Activated CD4-positive, alpha-beta memory T cell treated with anti-CD3 and anti-CD28 coated beads for 36 hours (primary cell): ENCODE data around the gene CBX4. TPM values are rescaled to one million over a fixed set of nuclear protein-coding genes. Genes with fewer than 3 reads are reported as not detected.

Source experiments
- CTCF ChIA-PET: fragments of 350-600 bp; sonication (Branson Sonifier 250); formaldehyde crosslinking; loops from one replicate; lab custom pipeline; 2021; ENCODE audit warnings: antibody characterized with exemption, inconsistent platforms; lab: Charles Lee
- POLR2A ChIA-PET: fragments of 350-600 bp; sonication (Branson Sonifier 250); formaldehyde crosslinking; loops from one replicate; lab custom pipeline; 2021; ENCODE audit warnings: antibody characterized with exemption; lab: Charles Lee
- DNase-seq: peaks from one replicate; pipeline ENCODE4 v3.0.0-alpha.2; 2020
- H3K27ac Mint-ChIP-seq: one replicate; pipeline ENCODE4 v1.8.0; 2021; ENCODE audit warnings: mixed read lengths
- H3K27me3 Mint-ChIP-seq: one replicate; pipeline ENCODE4 v1.8.0; 2021; ENCODE audit warnings: mixed read lengths
- H3K36me3 Mint-ChIP-seq: one replicate; pipeline ENCODE4 v1.8.0; 2021; ENCODE audit warnings: mixed read lengths
- H3K4me1 Mint-ChIP-seq: one replicate; pipeline ENCODE4 v1.8.0; 2021; ENCODE audit warnings: low read depth, mixed read lengths
- H3K4me3 Mint-ChIP-seq: one replicate; pipeline ENCODE4 v1.8.0; 2021; ENCODE audit warnings: mild to moderate bottlenecking, mixed read lengths
- H3K9me3 Mint-ChIP-seq: one replicate; pipeline ENCODE4 v1.8.0; 2021; ENCODE audit warnings: mixed read lengths
- intact Hi-C: fragments of 100-400 bp; cut with micrococcal nuclease; formaldehyde crosslinking; loops from one replicate; pipeline ENCODE4 v1.15.1; 2023
- total RNA-seq, 2 experiments: library from RNA; stranded (reverse); gene quantifications; one replicate each; pipeline ENCODE4 v1.2.3, GENCODE V29; 2021

Gene CBX4
- total RNA-seq, 2 experiments from 2014 or later, result 14.0 to 14.2 TPM

DNA sequence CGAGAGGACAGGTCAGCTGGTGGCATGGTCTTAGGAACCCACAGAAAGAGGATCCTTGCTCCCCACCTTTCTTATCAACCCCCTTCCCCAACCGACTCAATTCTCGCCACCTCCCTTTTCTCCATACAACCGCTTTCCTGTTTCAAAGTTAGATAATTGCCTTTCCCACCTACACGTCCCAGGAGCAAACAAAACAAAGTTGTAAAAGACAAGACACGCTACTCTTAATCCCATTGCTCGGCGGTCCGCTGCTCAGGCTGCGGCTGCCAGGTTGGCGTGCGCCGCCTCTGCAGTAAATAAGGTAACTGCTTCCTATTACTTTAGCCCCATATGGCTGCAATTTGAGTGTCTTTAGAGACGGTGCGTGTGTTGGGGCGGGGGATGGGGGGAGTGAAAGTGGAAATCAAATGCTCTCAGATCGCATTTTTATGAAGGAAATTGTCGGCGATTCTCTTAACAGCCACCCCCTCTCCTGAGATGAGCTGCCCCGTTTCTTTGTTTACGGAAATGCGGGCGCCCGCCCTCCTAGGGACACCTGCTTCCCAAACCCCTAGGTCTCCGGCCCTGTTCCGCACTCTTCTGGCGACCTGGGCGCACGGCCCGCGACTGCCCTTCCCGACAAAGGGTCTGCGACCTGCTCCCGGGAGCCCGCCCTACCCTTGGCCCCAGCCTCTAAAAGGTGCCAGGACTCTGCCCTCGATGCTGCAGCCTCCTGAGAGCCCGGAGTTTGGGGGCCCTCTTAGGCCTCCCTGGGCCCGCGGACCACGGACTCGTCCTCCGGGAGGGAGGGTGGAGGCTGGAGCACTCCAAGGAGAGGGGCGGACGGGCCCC lies 38.7 kb downstream of the CBX4 start:
- H3K9me3 Mint-ChIP-seq, result no peaks in the 10 kb centered on the region
- ChIA-PET CTCF (interaction anchor here (0.6 to 2.1 kb wide), 3 partner anchors 11 to 54 kb away, joined by 3 to 11 read pairs (median 4); partner anchors contain the start of gene CBX4), POLR2A (interaction anchor here (1.0 kb wide), 1 partner anchor 39 kb away, joined by 3 read pairs; the partner anchor contains the start of gene CBX4)
- H3K4me3 Mint-ChIP-seq, result peak overlapping the region; percentile 17
- intact Hi-C loops, result no loop called here
- peaks cover 2% of the 10 kb centered on the region for H3K36me3 Mint-ChIP-seq
- peaks cover 44% of the 10 kb centered on the region for H3K4me1 Mint-ChIP-seq
- H3K27me3 Mint-ChIP-seq, result peaks cover 49% of the 10 kb centered on the region
- DNase-seq, result peak; percentile 77
- H3K27ac Mint-ChIP-seq, result peak overlapping the region; percentile 7

DNA sequence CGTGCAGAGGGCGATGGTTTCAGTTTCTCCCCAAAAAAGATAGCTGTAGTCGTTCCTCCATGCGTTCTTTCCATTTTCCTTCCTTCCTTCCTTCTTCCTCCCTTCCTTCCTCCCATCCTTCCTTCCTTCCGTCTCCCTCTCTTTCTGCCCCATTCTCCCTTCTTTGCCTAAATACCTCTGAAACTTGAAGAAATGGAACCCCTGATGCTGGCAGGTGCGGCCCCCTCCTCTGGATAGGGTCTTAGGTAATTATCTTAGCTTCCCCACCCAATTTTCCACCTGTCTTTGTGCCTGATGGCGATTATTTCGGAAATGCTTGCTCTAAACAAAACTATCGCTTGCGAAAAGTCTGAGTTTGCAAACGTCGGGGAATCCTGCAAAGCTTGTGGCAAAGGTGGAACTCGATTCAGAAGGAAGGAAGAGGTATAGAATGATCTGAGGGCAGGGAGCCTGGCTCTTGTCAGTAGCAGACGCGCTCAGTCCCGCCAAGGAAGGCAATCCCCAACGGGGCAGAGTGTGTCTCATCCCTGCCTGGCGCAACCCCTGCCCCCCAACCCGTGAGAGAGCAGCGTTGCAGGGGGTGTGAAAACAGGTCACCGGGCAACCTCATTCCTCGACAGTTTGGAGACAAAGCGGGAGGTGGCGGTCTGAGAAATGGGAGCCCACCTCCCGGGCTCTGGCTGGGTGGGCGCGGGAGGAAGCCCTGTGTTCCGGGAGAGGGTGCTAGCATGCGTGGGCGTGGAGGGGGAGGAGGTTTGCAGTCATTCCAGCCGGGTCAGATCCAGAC lies 39.5 kb downstream of the CBX4 start:
- DNase-seq, result peak; percentile 44
- POLR2A ChIA-PET, result interaction anchor here (1.3 to 3.8 kb wide), 2 partner anchors 11 to 39 kb away, joined by 6 to 23 read pairs; partner anchors contain the start of gene CBX4
- intact Hi-C loops, result loop anchor here (5.0 kb wide), 1 partner anchor 52 kb away; no protein-coding TSS in a partner anchor
- Mint-ChIP-seq H3K27me3 (peaks cover 42% of the 10 kb centered on the region), H3K36me3 (peaks cover 2% of the 10 kb centered on the region), H3K27ac (no peak overlapping the region), H3K4me3 (peak overlapping the region; percentile 17), H3K4me1 (peaks cover 36% of the 10 kb centered on the region), H3K9me3 (no peaks in the 10 kb centered on the region)
- CTCF ChIA-PET, result interaction anchor here (0.8 to 2.4 kb wide), 3 partner anchors 10 to 40 kb away, joined by 4 to 13 read pairs (median 6); partner anchors contain the start of gene CBX4

DNA sequence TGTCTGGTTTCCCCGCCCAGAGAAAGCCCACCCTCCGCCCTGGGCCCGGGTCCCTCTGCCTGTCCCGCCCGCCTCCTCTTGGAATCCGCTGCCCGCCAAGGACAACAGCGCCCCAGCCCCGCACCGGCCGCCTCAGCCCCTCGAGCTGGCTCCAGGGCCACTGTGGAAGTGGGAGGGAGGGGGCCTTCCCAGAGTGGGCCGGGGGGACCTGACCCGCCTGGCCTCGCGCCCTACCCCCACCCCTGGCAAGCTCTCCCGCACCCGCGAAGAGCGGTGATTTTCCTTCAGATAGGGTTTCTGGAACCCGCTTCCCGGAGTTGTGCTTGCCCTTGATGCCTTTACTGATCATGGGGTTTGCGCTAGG lies 40.1 kb downstream of the CBX4 start:
- intact Hi-C loops, result loop anchor here (5.0 kb wide), 1 partner anchor 52 kb away; no protein-coding TSS in a partner anchor
- DNase-seq, result peak; percentile 18
- no peak overlapping the region for H3K4me3 Mint-ChIP-seq
- peaks cover 38% of the 10 kb centered on the region for H3K27me3 Mint-ChIP-seq
- ChIA-PET POLR2A (interaction anchor here (1.3 to 3.8 kb wide), 2 partner anchors 12 to 40 kb away, joined by 6 to 23 read pairs; partner anchors contain the start of gene CBX4), CTCF (interaction anchor here (0.8 to 2.4 kb wide), 3 partner anchors 10 to 41 kb away, joined by 4 to 13 read pairs (median 6); partner anchors contain the start of gene CBX4)
- H3K4me1 Mint-ChIP-seq, result peaks cover 31% of the 10 kb centered on the region
- H3K9me3 Mint-ChIP-seq, result no peaks in the 10 kb centered on the region
- H3K36me3 Mint-ChIP-seq, result no peaks in the 10 kb centered on the region
- H3K27ac Mint-ChIP-seq, result no peak overlapping the region

DNA sequence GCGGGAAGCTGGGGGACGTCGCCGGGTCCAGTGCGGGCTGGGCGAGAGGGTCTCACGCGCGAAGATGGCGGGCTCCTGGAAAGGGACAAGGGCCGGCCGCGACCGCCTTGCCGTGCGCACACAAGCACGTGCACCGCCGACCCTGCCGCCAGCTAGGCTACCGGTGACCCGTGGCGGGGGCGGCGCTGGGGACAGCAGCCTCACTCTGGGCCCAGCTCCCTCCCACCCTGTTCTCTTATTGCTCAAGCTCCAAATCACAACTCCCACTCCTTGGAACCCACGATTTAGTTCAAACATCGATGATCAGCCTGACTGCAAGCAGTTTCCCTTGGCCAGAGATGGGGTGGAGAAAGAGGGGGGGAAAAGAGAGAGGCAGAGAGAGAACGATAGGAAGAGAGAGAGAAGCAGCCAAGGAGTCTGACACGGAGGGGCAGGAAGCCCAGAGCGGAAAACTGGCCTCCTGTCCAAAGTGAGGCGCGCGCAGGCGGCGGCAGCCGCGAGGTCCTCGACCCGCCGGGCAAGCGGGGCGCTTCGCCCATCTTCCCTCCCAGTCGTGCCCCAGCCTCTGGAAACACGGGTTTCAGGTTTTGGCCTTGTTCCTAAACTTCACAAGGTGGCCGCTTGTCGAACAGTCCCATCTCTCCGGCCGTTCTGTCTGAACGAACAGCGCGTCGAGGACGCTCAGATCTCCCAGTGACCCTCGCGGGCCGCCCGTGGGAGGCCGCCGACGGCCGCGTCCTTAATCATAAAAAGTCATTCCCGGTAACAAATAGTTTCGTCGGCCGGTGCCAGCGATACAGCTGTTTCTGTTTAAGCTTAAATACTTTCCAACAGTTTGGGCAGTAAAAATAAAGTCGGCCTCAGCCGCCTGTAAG lies 40.7 kb downstream of the CBX4 start:
- no peaks in the 10 kb centered on the region for H3K9me3 Mint-ChIP-seq
- H3K27me3 Mint-ChIP-seq, result peaks cover 38% of the 10 kb centered on the region
- POLR2A ChIA-PET, result interaction anchor here (0.9 to 3.8 kb wide), 3 partner anchors 10 to 41 kb away, joined by 4 to 23 read pairs (median 6); partner anchors contain the start of gene CBX4
- H3K27ac Mint-ChIP-seq, result no peak overlapping the region
- H3K4me3 Mint-ChIP-seq, result peak overlapping the region; percentile 13
- peaks cover 29% of the 10 kb centered on the region for H3K4me1 Mint-ChIP-seq
- peak; percentile 17 for DNase-seq
- H3K36me3 Mint-ChIP-seq, result no peaks in the 10 kb centered on the region
- intact Hi-C loops, result loop anchor here (5.0 kb wide), 1 partner anchor 51 kb away; no protein-coding TSS in a partner anchor
- CTCF ChIA-PET, result interaction anchor here (2.0 to 2.4 kb wide), 2 partner anchors 9 to 41 kb away, joined by 4 to 13 read pairs; partner anchors contain the start of gene CBX4

DNA sequence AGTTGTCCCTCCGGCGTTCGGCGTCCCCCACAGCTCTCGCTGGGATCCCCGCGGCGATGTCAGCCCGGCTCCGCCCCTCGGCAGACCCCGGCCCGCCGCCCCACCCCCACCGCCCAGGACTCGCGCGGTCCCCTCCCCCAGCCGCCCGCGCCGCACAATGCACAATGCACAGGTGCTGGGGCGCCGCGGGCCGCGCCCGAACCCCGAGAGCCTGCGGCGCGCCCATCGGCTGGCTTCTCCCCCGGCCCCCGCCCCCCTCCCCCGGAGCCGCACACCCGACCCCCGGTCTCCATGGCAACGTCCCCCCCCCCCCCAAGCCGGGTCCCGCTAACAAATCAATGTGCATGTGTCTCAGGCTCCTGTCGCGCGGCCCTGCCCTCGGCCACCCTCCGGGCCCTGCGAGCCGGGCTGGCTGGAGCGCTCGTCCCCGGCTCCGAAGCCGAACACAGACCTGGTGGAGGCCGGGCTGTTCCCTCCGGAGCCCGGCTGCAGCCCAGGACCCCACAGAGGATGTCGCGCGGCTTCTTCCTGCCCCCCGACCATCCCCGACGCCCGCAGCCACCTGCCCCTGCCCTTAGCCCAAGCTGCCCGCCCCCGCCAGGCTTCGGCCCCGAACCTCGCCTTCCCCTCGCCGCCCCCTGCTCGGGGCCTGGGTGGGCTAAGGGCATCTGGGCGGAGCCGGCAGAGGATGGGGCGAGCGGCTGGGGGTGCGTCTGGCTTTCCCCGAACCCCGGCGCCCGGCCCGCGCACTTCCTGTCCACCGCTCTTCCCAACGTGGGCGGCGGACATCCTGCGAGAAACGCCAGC lies 41.5 kb downstream of the CBX4 start:
- peaks cover 29% of the 10 kb centered on the region for H3K4me1 Mint-ChIP-seq
- H3K27me3 Mint-ChIP-seq, result peaks cover 35% of the 10 kb centered on the region
- H3K4me3 Mint-ChIP-seq, result no peak overlapping the region
- H3K9me3 Mint-ChIP-seq, result no peaks in the 10 kb centered on the region
- H3K27ac Mint-ChIP-seq, result no peak overlapping the region
- H3K36me3 Mint-ChIP-seq, result no peaks in the 10 kb centered on the region
- DNase-seq, result peak; percentile 33
- CTCF ChIA-PET, result interaction anchor here (1.0 to 2.5 kb wide), 10 partner anchors 9 to 304 kb away, joined by 3 to 20 read pairs (median 6); partner anchors contain the start of genes CBX4 and GAA
- POLR2A ChIA-PET, result interaction anchor here (0.9 to 3.8 kb wide), 4 partner anchors 11 to 41 kb away, joined by 3 to 23 read pairs (median 4); partner anchors contain the start of gene CBX4
- intact Hi-C loops, result loop anchor here (1.0 to 5.0 kb wide), 4 partner anchors 13 to 200 kb away; partner anchors contain the start of gene CBX4

DNA sequence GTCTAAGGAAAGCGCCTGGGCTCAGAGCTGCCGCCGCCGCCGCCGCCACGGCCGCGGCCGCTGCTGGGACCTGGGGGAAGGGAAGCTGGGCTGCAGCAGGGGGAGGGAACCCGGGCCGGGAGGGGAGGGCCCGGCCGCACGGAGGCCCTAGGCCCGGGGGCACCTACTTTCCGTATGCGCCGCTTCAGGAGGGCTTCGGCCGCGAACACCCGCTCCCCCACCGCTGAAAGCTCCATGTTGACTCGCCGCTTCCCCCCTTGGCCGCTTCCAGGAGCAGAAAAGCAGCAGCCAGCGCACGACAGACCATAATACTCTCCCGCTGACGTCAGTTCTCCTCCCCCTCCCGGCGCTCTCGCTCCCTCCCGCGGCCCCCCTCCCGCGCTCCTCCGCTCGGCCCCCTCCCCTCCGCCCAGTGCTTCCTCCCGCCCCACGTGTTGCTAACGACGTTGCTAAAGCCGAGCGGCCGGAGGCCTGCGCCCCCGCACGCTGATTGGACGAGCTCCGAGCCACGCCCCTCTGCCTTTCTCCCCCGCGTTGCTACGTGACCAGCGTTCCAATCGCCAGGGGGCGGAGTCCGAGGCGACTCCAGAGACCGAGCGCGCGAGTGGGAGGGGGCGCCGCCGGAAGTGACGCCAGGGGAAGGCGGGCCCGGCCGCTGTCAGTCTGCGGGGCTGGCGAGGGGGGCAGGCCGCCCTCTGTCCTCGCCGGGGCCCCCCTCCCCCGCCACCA lies 42.3 kb downstream of the CBX4 start, which contains the start of gene CBX8:
TSS of gene CBX8 (minus strand) at position 315 of the 729 bp plus-strand sequence. CDS start at position 236, 79 bp downstream.
- H3K27me3 Mint-ChIP-seq, result peaks cover 35% of the 10 kb centered on the region
- H3K27ac Mint-ChIP-seq, result peak within 1 kb of the TSS; percentile 69
- CTCF ChIA-PET, result interaction anchor here (0.9 to 2.5 kb wide), 11 partner anchors 11 to 305 kb away, joined by 3 to 20 read pairs (median 5); partner anchors contain the start of genes CBX4 and GAA
- POLR2A ChIA-PET, result interaction anchor here (1.1 to 3.8 kb wide), 3 partner anchors 15 to 42 kb away, joined by 3 to 23 read pairs (median 4); partner anchors contain the start of gene CBX4
- peak within 1 kb of the TSS; percentile 76 for H3K4me3 Mint-ChIP-seq
- peak; percentile 100 for DNase-seq
- H3K36me3 Mint-ChIP-seq, result no peaks in the 10 kb centered on the region
- intact Hi-C loops, result loop anchor here (1.0 to 5.0 kb wide), 4 partner anchors 14 to 200 kb away; partner anchors contain the start of gene CBX4
- H3K9me3 Mint-ChIP-seq, result no peaks in the 10 kb centered on the region
- H3K4me1 Mint-ChIP-seq, result peaks cover 29% of the 10 kb centered on the region

DNA sequence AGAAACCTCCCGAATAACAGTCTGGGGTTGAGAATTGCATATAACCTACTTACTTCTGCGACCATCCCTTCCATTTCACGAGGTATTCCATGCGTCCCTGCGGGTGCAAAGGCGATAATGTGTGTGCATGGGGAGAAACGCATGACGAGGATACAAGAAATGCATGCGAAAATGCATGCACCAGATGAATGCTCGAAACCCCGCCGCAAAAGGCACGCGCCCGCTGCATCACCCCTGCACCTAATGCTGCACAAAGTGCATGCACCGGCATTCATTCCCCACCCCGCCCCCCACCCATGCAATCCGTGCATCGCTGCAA lies 42.8 kb downstream of the CBX4 start:
- Mint-ChIP-seq H3K36me3 (no peaks in the 10 kb centered on the region), H3K27me3 (peaks cover 31% of the 10 kb centered on the region), H3K4me1 (peaks cover 29% of the 10 kb centered on the region), H3K4me3 (peak overlapping the region; percentile 76), H3K27ac (no peak overlapping the region), H3K9me3 (no peaks in the 10 kb centered on the region)
- POLR2A ChIA-PET, result interaction anchor here (1.1 to 3.8 kb wide), 3 partner anchors 16 to 43 kb away, joined by 3 to 23 read pairs (median 4); partner anchors contain the start of gene CBX4
- CTCF ChIA-PET, result interaction anchor here (0.9 to 2.5 kb wide), 11 partner anchors 12 to 305 kb away, joined by 3 to 20 read pairs (median 5); partner anchors contain the start of genes CBX4 and GAA
- DNase-seq, result no peak
- intact Hi-C loops, result loop anchor here (2.0 to 5.0 kb wide), 2 partner anchors 14 to 49 kb away; no protein-coding TSS in a partner anchor

DNA sequence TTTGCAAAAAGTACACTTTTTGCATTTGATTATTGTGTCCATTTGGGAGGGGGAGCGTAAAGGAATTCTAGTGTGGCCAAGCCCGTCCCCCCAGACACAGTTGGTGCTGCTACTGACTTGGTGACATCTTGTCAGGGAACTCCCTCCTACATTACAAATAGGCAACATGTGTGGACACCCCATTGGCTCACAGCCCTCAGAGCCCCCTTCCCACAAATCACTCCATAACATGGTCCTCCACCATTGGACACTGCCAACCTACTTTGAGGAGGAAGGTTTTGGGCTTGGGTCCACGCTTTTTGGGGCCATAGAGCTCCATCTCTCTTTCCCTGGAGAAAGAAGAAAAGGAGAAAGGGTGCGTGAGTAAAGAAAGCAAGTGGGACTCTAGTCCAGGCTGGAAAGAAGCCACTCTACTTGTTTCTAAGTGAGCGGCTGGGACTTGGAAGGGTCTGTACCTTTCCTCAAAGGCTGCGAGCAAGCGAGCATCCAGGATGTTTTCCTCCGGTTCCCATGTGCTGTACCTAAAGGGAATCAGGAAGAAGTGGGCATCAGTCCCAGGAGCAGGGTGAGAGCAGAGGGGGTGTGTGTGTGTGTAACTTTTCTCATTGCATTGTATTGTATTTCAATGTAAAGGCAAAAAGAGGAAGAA lies 43.3 kb downstream of the CBX4 start:
- intact Hi-C loops, result loop anchor here (2.0 to 5.0 kb wide), 2 partner anchors 15 to 49 kb away; no protein-coding TSS in a partner anchor
- peak overlapping the region; percentile 76 for H3K4me3 Mint-ChIP-seq
- ChIA-PET POLR2A (interaction anchor here (3.8 kb wide), 1 partner anchor 43 kb away, joined by 23 read pairs; the partner anchor contains the start of gene CBX4), CTCF (interaction anchor here (1.1 to 2.5 kb wide), 6 partner anchors 12 to 46 kb away, joined by 3 to 20 read pairs (median 6); partner anchors contain the start of gene CBX4)
- H3K4me1 Mint-ChIP-seq, result peaks cover 32% of the 10 kb centered on the region
- no peaks in the 10 kb centered on the region for H3K36me3 Mint-ChIP-seq
- H3K27me3 Mint-ChIP-seq, result peaks cover 34% of the 10 kb centered on the region
- no peaks in the 10 kb centered on the region for H3K9me3 Mint-ChIP-seq
- H3K27ac Mint-ChIP-seq, result no peak overlapping the region
- no peak for DNase-seq
